Nephron progenitor cell (in vitro differentiated cells): Measurements from ENCODE around the gene APBA1.

Experiments
- DNase-seq: peaks from one replicate; pipeline ENCODE4 v3.0.0; 2021
- H3K27ac Mint-ChIP-seq: 2 replicates; pipeline ENCODE4 v1.8.0; 2021; ENCODE audit warnings: mild to moderate bottlenecking, moderate library complexity, mixed read lengths
- H3K27me3 Mint-ChIP-seq: 2 replicates; pipeline ENCODE4 v1.8.0; 2021; ENCODE audit warnings: mild to moderate bottlenecking, low read depth, mixed read lengths; ENCODE audit not compliant: poor library complexity
- H3K36me3 Mint-ChIP-seq: 2 replicates; pipeline ENCODE4 v1.8.0; 2021; ENCODE audit warnings: low read depth, mixed read lengths
- H3K4me1 Mint-ChIP-seq: 2 replicates; pipeline ENCODE4 v1.8.0; 2021; ENCODE audit warnings: mixed read lengths
- H3K4me3 Mint-ChIP-seq: 2 replicates; pipeline ENCODE4 v1.8.0; 2021; ENCODE audit warnings: mild to moderate bottlenecking, moderate library complexity, mixed read lengths
- H3K9me3 Mint-ChIP-seq: 2 replicates; pipeline ENCODE4 v1.8.0; 2021; ENCODE audit warnings: mild to moderate bottlenecking, moderate library complexity, mixed read lengths
- CTCF ChIP-seq: fragments of 200-600 bp; sonication (generic); IDR thresholded peaks from 2 replicates; pipeline ENCODE4 v1.5.0; 2021; ENCODE audit warnings: antibody characterized with exemption

The APBA1 gene

GRCh38 chr9:69433392-69433791 is 238.8 kb downstream of the APBA1 start:
- peaks cover 17% of the 10 kb centered on the region for H3K9me3 Mint-ChIP-seq
- H3K27ac Mint-ChIP-seq = no peak overlapping the region
- no peak for TF ChIP-seq CTCF
- DNase-seq = no peak
- H3K4me1 Mint-ChIP-seq = peaks cover 31% of the 10 kb centered on the region
- H3K4me3 Mint-ChIP-seq = no peak overlapping the region
- peaks cover 11% of the 10 kb centered on the region for H3K27me3 Mint-ChIP-seq
- H3K36me3 Mint-ChIP-seq = no peaks in the 10 kb centered on the region

- DNase-seq = no peak
- Mint-ChIP-seq H3K4me1 (peaks cover 31% of the 10 kb centered on the region), H3K27ac (peak overlapping the region; percentile 90), H3K36me3 (no peaks in the 10 kb centered on the region), H3K27me3 (peaks cover 11% of the 10 kb centered on the region), H3K9me3 (peaks cover 17% of the 10 kb centered on the region), H3K4me3 (peak overlapping the region; percentile 20)
- TF ChIP-seq CTCF = no peak
These were observed 239.5 kb downstream of the APBA1 start for GRCh38 chr9:69432623-69433022.

- Mint-ChIP-seq H3K4me3 (no peak overlapping the region), H3K4me1 (peaks cover 31% of the 10 kb centered on the region), H3K9me3 (peaks cover 14% of the 10 kb centered on the region), H3K36me3 (no peaks in the 10 kb centered on the region), H3K27ac (peak overlapping the region; percentile 34), H3K27me3 (peaks cover 11% of the 10 kb centered on the region)
- DNase-seq = no peak
- no peak for TF ChIP-seq CTCF
These were observed 240.4 kb downstream of the APBA1 start for GRCh38 chr9:69431777-69432176.

- Mint-ChIP-seq H3K27ac (no peak overlapping the region), H3K4me3 (no peak overlapping the region), H3K4me1 (peaks cover 31% of the 10 kb centered on the region), H3K36me3 (no peaks in the 10 kb centered on the region), H3K9me3 (peaks cover 12% of the 10 kb centered on the region), H3K27me3 (peaks cover 11% of the 10 kb centered on the region)
- TF ChIP-seq CTCF = no peak
- no peak for DNase-seq
These were observed 241.0 kb downstream of the APBA1 start for GRCh38 chr9:69431203-69431602.

GRCh38 chr9:69430206-69430605 is 242.0 kb downstream of the APBA1 start:
- peaks cover under 1% of the 10 kb centered on the region for H3K36me3 Mint-ChIP-seq
- peaks cover 11% of the 10 kb centered on the region for H3K27me3 Mint-ChIP-seq
- no peak for DNase-seq
- H3K27ac Mint-ChIP-seq = no peak overlapping the region
- H3K4me1 Mint-ChIP-seq = peaks cover 31% of the 10 kb centered on the region
- no peak overlapping the region for H3K4me3 Mint-ChIP-seq
- H3K9me3 Mint-ChIP-seq = peaks cover 15% of the 10 kb centered on the region
- TF ChIP-seq CTCF = no peak

- peaks cover 4% of the 10 kb centered on the region for H3K36me3 Mint-ChIP-seq
- no peak overlapping the region for H3K27ac Mint-ChIP-seq
- H3K4me1 Mint-ChIP-seq = peaks cover 39% of the 10 kb centered on the region
- no peak for DNase-seq
- H3K27me3 Mint-ChIP-seq = peaks cover 11% of the 10 kb centered on the region
- no peak for TF ChIP-seq CTCF
- peaks cover 23% of the 10 kb centered on the region for H3K9me3 Mint-ChIP-seq
- no peak overlapping the region for H3K4me3 Mint-ChIP-seq
These were observed 242.9 kb downstream of the APBA1 start for GRCh38 chr9:69429281-69429680.
